C4-2B (cell line): ENCODE data around the gene ANGPTL8.

Source experiments
- H3K27ac ChIP-seq: fragments of 450-650 bp; 2 replicates; pipeline ENCODE4 v1.5.1; 2017
- ZFX ChIP-seq: fragments of 450-650 bp; IDR thresholded peaks from 2 replicates; pipeline ENCODE4 v1.6.1; 2017
- TF ChIP-seq, protein P1 (sequence below): fragments of 450-650 bp; conservative IDR thresholded peaks from 2 replicates; pipeline ENCODE4 v1.5.1; 2017; ENCODE audit warnings: mild to moderate bottlenecking

The ANGPTL8 gene

DNA sequence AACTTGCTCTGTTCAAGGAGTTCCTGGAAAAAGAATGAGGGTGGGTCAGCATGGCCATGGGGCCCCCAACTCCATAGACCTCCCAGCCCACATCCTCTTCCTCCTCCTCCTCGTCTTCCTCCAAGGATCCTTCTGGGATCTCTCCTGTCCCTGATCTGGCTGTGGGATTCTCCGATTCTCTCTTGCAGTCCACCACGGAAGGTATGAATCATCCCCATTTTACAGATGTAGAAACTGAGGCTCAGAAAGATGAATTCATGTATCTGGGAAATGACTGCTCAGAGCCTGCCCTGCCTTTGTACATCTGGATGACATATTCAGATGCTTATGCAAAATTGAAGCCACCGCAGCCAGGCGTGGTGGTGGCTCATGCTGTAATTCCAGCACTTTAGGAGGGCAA lies 39.9 kb upstream of the ANGPTL8 start:
- H3K27ac ChIP-seq: peak overlapping the region; percentile 85; the same call in 1 of the 2 replicates
- TF ChIP-seq ZFX: no peak
- TF ChIP-seq, protein P1, sequence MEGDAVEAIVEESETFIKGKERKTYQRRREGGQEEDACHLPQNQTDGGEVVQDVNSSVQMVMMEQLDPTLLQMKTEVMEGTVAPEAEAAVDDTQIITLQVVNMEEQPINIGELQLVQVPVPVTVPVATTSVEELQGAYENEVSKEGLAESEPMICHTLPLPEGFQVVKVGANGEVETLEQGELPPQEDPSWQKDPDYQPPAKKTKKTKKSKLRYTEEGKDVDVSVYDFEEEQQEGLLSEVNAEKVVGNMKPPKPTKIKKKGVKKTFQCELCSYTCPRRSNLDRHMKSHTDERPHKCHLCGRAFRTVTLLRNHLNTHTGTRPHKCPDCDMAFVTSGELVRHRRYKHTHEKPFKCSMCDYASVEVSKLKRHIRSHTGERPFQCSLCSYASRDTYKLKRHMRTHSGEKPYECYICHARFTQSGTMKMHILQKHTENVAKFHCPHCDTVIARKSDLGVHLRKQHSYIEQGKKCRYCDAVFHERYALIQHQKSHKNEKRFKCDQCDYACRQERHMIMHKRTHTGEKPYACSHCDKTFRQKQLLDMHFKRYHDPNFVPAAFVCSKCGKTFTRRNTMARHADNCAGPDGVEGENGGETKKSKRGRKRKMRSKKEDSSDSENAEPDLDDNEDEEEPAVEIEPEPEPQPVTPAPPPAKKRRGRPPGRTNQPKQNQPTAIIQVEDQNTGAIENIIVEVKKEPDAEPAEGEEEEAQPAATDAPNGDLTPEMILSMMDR: no peak

DNA sequence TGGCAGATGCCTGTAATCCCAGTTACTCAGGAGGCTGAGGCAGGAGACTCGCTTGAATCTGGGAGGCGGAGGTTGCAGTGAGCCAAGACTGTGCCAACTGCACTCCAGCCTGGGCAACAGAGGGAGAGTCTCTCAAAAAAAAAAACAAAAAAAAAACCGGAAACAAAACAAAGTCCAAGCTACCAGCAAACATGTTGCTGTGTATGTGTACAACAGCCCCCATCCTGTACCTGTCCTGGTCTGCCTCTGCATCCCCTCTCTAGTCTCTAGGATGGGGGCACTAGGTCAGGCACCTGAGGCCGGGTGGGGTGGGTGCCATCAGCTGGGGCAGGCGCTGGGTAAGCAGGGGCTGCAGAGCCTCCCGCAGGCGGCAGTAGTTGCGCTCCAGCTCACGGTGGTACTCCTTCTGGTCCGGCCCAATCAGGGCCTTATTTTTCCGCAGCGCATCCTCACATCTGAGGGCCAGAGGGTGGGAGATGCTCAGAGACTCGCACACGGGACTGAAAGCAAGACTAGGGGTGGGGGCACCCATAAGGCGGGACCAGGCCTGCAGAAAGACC lies 39.3 kb upstream of the ANGPTL8 start:
- TF ChIP-seq, protein P1: no peak
- no peak for TF ChIP-seq ZFX
- no peak overlapping the region for H3K27ac ChIP-seq

DNA sequence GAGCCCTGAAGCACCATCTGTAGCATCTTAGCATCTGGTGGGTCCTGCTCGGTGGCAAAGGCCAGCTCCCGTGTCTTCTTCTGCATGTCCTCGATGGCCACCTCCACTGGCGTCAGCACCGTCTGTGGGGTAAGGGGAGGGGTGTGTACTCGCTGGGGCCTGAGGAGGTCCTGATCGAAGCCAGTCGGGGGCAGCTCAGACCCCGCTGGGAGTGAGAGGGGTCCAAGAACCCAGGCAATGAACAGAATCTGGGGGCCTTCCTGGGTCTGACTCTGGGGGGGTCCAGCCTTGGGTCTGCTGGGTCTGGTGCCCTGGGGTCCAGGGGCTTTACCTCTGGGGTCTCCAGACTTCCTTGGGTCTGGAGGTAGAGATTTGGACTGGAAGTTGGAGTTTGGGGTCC lies 38.5 kb upstream of the ANGPTL8 start:
- H3K27ac ChIP-seq: no peak overlapping the region
- TF ChIP-seq ZFX: no peak
- TF ChIP-seq, protein P1: no peak

DNA sequence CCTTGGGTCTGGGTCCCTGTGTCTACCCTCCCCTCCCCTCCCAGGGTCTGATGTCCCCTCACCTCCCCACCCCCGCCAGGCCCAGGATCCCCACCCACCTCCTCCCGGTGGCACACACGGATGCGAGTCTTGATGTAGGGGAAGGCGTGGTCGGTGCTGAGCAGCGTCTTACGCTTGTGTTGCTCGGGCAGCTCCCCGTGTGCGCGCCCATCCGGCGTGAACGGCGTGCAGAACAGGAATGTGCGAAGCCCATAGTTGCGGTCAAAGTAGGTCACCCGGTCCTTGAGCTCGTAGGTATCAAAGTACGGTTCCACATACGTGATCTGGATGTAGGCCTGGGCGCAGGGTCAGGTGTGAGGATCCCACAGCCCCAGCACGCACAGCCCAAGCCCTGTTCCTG lies 37.6 kb upstream of the ANGPTL8 start:
- TF ChIP-seq, protein P1: no peak
- no peak overlapping the region for H3K27ac ChIP-seq

DNA sequence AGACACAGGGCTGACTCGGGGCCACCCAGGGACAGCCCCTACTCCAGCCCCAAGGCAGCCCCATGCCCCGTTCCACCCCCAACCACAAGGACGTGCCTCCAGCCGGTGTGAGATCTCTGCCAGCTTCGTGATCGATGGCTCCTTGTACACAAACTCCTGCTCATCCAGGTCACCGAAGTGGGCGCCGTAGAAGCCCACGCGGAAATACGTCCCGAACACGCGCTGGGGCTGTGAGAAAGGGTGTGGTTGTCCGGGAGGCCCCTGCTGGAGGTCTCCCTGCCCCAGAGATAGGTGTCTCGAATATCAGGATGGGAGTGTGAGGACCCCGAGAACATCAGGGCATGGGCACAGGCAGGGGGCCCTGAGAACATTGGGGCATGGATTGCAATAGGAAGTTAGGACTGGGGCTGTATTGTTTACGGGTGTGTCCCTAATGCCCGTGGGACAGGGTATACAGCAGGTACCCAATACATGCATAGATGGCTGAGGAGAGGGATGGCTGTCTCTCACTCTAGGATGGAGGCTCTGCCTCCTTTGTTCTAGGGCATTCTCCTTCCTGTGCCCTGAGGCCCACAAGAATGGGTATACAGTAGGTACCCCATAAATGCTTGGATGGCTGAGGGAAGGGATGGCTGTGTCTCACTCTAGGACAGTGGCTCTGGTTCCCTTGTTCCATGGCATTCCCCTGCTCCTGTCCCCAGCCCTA lies 36.8 kb upstream of the ANGPTL8 start:
- no peak for TF ChIP-seq ZFX
- TF ChIP-seq, protein P1: no peak
- H3K27ac ChIP-seq: no peak overlapping the region

DNA sequence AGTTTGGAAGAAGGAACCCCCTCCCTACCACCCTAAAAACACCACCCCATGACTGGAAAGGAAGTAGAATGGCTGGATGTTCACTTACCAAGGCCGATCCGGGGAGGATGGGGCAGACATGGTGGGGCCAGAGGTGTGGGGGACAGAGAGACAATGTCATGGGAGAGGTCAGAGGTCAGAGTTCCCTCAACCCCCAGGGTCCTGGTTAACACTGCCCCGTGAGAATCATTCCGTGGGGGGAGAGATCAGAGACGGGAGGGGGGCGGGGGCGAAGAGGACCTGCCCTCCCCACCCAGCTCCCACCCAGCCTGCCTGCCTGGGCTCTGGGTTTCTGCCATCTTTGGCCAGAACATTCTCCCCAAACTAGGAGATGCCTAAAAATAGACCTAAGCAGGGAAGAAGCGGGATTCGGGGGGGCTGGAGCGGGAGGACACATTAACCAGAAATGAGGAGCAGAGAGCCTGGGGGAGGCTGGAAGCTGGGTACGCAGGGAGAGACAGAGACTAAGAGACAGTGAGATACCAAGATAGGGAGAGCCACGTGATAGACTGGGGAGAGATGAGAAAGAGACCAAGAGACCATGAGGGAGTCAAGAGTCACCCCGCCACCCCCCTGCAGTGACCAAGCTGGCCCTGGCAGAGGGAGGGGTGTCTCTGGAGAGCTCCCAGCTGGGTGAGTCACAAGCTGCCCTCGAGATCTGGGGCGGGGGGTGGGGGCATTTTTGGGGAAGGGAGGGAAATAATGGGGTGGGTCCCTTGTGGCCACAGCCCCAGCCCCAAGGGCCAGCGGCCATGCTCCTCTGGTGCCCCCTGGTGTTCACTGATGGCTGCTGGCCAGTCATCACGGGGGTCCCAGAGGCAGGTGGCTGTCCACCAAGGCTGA lies 36.0 kb upstream of the ANGPTL8 start:
- H3K27ac ChIP-seq: no peak overlapping the region
- TF ChIP-seq, protein P1: peak; percentile 76
- TF ChIP-seq ZFX: no peak

DNA sequence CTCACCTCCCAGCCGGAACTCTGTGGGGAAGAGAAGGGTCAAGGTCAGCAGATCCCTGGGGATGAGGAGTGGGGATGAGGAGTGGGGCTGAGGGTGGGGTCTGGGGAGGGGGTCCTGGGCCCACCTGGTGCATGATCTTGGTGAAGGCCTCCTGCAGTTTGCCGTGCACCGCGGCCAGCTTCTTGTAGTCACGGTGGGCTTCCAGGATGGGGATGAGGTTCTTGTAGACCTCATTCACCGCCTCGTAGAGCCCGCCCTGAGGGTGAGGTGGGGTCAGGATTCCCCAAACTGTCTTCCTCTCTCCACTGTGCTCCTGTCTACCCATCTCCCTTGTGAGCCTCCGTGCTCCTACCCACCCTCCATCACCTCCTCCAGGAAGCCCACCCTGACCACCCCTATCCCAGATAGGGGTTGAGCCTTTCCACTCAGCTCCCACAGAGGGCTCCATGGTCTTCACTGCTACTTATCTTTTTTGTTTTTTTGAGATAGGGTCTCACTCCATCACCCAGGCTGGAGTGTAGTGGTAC lies 35.3 kb upstream of the ANGPTL8 start:
- H3K27ac ChIP-seq: no peak overlapping the region
- TF ChIP-seq ZFX: no peak
- TF ChIP-seq, protein P1: no peak; the same call in 1 of the 2 replicates
